Mesendoderm (in vitro differentiated cells): ENCODE measurements around the gene ST3GAL4.

Experiments
- DNase-seq: peaks from one replicate; pipeline ENCODE4 v3.0.0; 2013
- H2AK5ac ChIP-seq: 2 replicates; pipeline ENCODE4 v1.6.1; 2013; ENCODE audit warnings: low read length, inconsistent platforms
- H2BK120ac ChIP-seq: 2 replicates; pipeline ENCODE4 v1.6.1; 2013; ENCODE audit warnings: low read depth, mild to moderate bottlenecking, low read length, moderate library complexity, mixed read lengths
- H2BK15ac ChIP-seq: replicated peaks from 2 replicates; pipeline ENCODE4 v1.6.1; 2013; ENCODE audit warnings: low read depth, mild to moderate bottlenecking, moderate library complexity
- H2BK5ac ChIP-seq: 2 replicates; pipeline ENCODE4 v1.6.1; 2013; ENCODE audit warnings: low read length, inconsistent platforms
- H3K18ac ChIP-seq: 2 replicates; pipeline ENCODE4 v1.6.1; 2013; ENCODE audit warnings: mild to moderate bottlenecking, low read length, mixed read lengths
- H3K23ac ChIP-seq: one replicate; pipeline ENCODE4 v1.6.1; 2013; ENCODE audit warnings: low read length
- H3K27ac ChIP-seq: 2 replicates; pipeline ENCODE4 v1.5.1; 2013; ENCODE audit warnings: low read depth, mild to moderate bottlenecking, inconsistent platforms, low read length, moderate library complexity
- H3K27me3 ChIP-seq: 2 replicates; pipeline ENCODE4 v1.6.1; 2013; ENCODE audit warnings: low read length, control low read depth, mild to moderate bottlenecking, inconsistent platforms; ENCODE audit not compliant: insufficient read depth, poor library complexity
- H3K36me3 ChIP-seq: 2 replicates; pipeline ENCODE4 v1.6.1; 2013; ENCODE audit warnings: low read length, inconsistent platforms; ENCODE audit not compliant: control insufficient read depth, insufficient read depth
- H3K4ac ChIP-seq: one replicate; pipeline ENCODE4 v1.6.1; 2013; ENCODE audit warnings: low read depth, mild to moderate bottlenecking, low read length, moderate library complexity
- H3K4me1 ChIP-seq: 2 replicates; pipeline ENCODE4 v1.6.1; 2013; ENCODE audit warnings: low read depth, low read length, inconsistent platforms; ENCODE audit not compliant: control insufficient read depth
- H3K4me2 ChIP-seq: 2 replicates; pipeline ENCODE4 v1.6.1; 2013; ENCODE audit warnings: low read length
- H3K4me3 ChIP-seq: 2 replicates; pipeline ENCODE4 v1.5.1; 2013; ENCODE audit warnings: mild to moderate bottlenecking, low read length
- H3K56ac ChIP-seq: one replicate; pipeline ENCODE4 v1.6.1; 2013; ENCODE audit warnings: low read length
- H3K79me1 ChIP-seq: 2 replicates; pipeline ENCODE4 v1.6.1; 2013; ENCODE audit warnings: low read length, inconsistent platforms
- H3K79me2 ChIP-seq: 2 replicates; pipeline ENCODE4 v1.6.1; 2013; ENCODE audit warnings: mild to moderate bottlenecking, low read length; ENCODE audit not compliant: control insufficient read depth, insufficient read depth
- H3K9ac ChIP-seq: 2 replicates; pipeline ENCODE4 v1.6.1; 2013; ENCODE audit warnings: low read length, inconsistent platforms
- H4K5ac ChIP-seq: one replicate; pipeline ENCODE4 v1.6.1; 2013; ENCODE audit warnings: low read length
- H4K8ac ChIP-seq: one replicate; pipeline ENCODE4 v1.6.1; 2013; ENCODE audit warnings: low read depth, mild to moderate bottlenecking, control low read depth, low read length, moderate library complexity
- WGBS: extraction: QIAGEN DNeasy Blood & Tissue Kit; methylation state at CpG from one replicate; pipeline ENCODE4 v1.1.7; 2013; ENCODE audit warnings: low lambda C conversion rate, missing lambda C conversion rate; ENCODE audit not compliant: insufficient coverage; ENCODE audit errors: extremely low coverage; 5-methylcytosine and 5-hydroxymethylcytosine counted together

ST3GAL4 gene

DNA sequence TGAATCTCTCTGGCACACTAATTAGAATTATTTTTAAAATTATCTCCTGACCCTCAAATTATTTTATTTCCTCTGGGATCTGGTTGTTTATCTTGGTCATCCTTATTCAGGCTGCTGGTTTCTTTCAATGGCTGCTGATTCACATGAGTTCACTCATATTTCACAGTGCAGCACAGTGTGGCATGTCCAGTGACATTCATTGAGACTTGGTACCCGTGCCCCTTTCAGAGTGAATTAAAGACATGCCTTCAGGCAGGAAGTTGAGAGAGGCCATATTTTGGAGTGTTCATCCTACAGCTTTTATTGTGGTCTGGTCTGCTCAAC is 38.1 kb upstream of the ST3GAL4 start:
- H4K5ac ChIP-seq = no peak overlapping the region
- no peaks in the 10 kb centered on the region for H3K79me2 ChIP-seq
- H3K4me2 ChIP-seq = no peak overlapping the region
- no peaks in the 10 kb centered on the region for H3K4me1 ChIP-seq
- H2AK5ac ChIP-seq = no peak overlapping the region
- H3K23ac ChIP-seq = no peak overlapping the region
- no peaks in the 10 kb centered on the region for H3K79me1 ChIP-seq
- H3K56ac ChIP-seq = no peak overlapping the region
- no peak overlapping the region for H3K4me3 ChIP-seq
- no peak overlapping the region for H2BK15ac ChIP-seq
- H3K27me3 ChIP-seq = no peaks in the 10 kb centered on the region
- no peak overlapping the region for H3K18ac ChIP-seq
- no peak overlapping the region for H4K8ac ChIP-seq
- H2BK5ac ChIP-seq = no peak overlapping the region
- no peak overlapping the region for H3K27ac ChIP-seq
- no peak overlapping the region for H3K4ac ChIP-seq
- no peak overlapping the region for H3K9ac ChIP-seq
- no peaks in the 10 kb centered on the region for H3K36me3 ChIP-seq
- H2BK120ac ChIP-seq = no peak overlapping the region
- DNase-seq = no peak
- no CpG with 5 or more reads among the region's 1 CpG for WGBS

DNA sequence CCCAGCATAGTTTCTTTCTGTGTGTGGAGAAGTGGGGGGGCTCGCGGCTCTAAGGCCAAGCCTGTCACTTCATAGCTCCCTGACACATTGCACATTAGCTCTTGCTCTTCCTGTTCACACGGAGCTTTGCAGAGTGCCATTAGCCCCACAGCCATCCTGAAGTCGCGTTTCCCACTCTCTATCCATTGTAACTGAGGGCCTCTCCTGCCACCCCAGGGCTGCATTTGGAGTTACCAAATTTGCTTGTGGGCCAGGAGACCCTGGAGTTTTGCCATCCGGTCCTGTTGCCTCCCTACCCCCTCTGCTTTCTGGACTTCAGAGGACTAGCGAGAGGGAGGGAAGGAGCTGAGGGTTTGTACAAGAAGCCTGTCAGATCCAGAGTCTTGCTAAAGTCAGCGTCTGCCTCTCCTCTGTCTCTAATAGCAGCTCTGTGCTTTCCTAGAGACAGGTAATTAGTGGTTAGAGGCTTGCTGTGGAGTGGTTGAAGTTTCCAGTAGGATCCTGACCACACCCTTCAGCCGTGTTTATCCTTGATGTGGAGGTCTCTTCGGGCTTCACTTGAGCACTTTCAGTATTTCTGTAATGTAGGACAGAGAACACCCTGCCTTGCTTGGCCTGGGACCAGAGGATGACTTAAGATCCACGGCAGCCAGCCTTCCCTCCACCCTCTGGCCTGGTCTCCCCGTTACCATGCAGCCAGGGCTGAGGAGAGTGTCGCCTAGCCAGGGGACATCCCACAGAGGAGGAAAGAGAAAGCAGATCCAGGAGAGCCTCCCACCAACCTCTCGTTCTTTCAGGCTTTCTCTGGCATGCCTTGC is 37.5 kb upstream of the ST3GAL4 start:
- H2AK5ac ChIP-seq = no peak overlapping the region
- no peak overlapping the region for H3K27ac ChIP-seq
- no peaks in the 10 kb centered on the region for H3K79me2 ChIP-seq
- H4K8ac ChIP-seq = no peak overlapping the region
- no peak overlapping the region for H2BK120ac ChIP-seq
- H3K4me2 ChIP-seq = no peak overlapping the region
- H2BK5ac ChIP-seq = no peak overlapping the region
- H3K9ac ChIP-seq = no peak overlapping the region
- H2BK15ac ChIP-seq = no peak overlapping the region
- no peak overlapping the region for H3K4ac ChIP-seq
- H3K4me1 ChIP-seq = no peaks in the 10 kb centered on the region
- H3K18ac ChIP-seq = no peak overlapping the region
- no peak overlapping the region for H3K4me3 ChIP-seq
- H3K79me1 ChIP-seq = no peaks in the 10 kb centered on the region
- no peaks in the 10 kb centered on the region for H3K36me3 ChIP-seq
- WGBS = no CpG with 5 or more reads among the region's 14 CpGs
- no peak overlapping the region for H4K5ac ChIP-seq
- no peak overlapping the region for H3K23ac ChIP-seq
- DNase-seq = no peak
- H3K56ac ChIP-seq = no peak overlapping the region
- H3K27me3 ChIP-seq = no peaks in the 10 kb centered on the region

DNA sequence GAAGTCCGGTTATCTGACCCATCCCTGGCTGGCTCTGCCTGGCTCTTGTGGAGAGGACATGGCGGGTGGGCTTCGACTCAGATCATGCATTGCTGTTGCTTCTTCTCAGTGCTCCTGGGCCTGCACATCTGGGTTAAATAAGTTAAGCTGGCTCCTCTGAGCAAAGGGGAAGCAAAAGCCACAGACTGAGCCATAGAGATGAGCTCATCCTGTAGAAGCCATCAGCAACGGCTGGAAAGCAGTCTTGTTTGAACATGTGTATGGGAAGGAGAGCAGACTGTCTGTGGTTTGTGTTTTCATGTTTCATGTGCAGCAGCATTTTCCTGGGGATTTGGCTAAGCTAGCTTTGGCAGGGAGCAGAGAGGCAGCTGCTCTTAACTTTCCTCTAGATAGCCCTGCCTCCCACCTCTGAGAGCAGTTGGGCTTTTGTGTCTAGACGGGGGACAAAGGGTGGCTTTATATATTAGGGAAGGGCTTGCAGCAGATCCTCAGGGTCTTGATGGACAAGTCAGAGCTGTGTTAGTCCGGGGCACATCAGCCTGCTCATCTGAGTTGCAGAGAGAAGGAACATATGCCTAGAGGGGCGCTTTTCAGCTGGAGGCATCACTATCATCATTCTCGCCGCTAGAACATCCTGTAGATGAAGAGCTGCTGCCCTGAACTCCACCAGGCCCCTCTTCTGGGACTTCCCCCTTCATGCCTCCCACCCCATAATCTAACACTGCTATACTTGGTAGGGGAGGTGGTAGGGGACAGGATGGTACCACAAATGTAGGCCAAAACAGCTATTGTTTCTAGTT is 36.7 kb upstream of the ST3GAL4 start:
- WGBS = no CpG with 5 or more reads among the region's 9 CpGs
- Histone ChIP-seq H4K5ac (no peak overlapping the region), H3K56ac (no peak overlapping the region), H3K9ac (no peak overlapping the region), H3K79me2 (no peaks in the 10 kb centered on the region), H3K4me1 (no peaks in the 10 kb centered on the region), H3K4me2 (no peak overlapping the region), H3K4ac (no peak overlapping the region), H2BK15ac (no peak overlapping the region), H3K27me3 (no peaks in the 10 kb centered on the region), H3K18ac (no peak overlapping the region), H2BK5ac (no peak overlapping the region), H3K36me3 (no peaks in the 10 kb centered on the region), H3K23ac (no peak overlapping the region), H3K27ac (no peak overlapping the region), H3K4me3 (no peak overlapping the region), H2AK5ac (no peak overlapping the region), H4K8ac (no peak overlapping the region), H2BK120ac (no peak overlapping the region), H3K79me1 (no peaks in the 10 kb centered on the region)
- DNase-seq = no peak

DNA sequence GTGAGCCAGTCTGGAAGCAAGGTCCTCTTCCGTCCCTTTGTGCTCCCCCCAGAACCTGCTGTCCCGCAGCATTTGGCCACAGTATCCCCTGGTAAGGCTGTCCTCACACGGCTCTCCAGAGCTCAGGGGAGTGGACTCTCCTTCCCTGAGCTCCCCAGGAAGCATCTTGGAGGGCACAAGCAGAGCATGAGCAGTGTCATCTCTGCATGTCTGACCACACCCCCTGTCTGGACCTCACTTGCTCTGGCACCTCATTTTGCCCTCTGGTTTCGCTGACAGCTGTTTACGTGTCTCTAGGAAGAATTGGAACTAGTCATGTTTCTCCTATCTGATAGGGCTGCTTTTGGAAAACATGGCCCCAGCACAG is 36.1 kb upstream of the ST3GAL4 start:
- no peak overlapping the region for H2AK5ac ChIP-seq
- H2BK5ac ChIP-seq = no peak overlapping the region
- H4K5ac ChIP-seq = no peak overlapping the region
- H3K36me3 ChIP-seq = no peaks in the 10 kb centered on the region
- H3K4me3 ChIP-seq = no peak overlapping the region
- no peaks in the 10 kb centered on the region for H3K4me1 ChIP-seq
- H3K79me1 ChIP-seq = no peaks in the 10 kb centered on the region
- H4K8ac ChIP-seq = no peak overlapping the region
- no peak overlapping the region for H3K4ac ChIP-seq
- H3K9ac ChIP-seq = no peak overlapping the region
- no peak overlapping the region for H3K4me2 ChIP-seq
- H3K27ac ChIP-seq = no peak overlapping the region
- H3K18ac ChIP-seq = no peak overlapping the region
- DNase-seq = no peak
- H2BK15ac ChIP-seq = no peak overlapping the region
- no peak overlapping the region for H3K56ac ChIP-seq
- WGBS = no CpG with 5 or more reads among the region's 5 CpGs
- no peak overlapping the region for H2BK120ac ChIP-seq
- no peaks in the 10 kb centered on the region for H3K79me2 ChIP-seq
- H3K23ac ChIP-seq = no peak overlapping the region
- no peaks in the 10 kb centered on the region for H3K27me3 ChIP-seq

DNA sequence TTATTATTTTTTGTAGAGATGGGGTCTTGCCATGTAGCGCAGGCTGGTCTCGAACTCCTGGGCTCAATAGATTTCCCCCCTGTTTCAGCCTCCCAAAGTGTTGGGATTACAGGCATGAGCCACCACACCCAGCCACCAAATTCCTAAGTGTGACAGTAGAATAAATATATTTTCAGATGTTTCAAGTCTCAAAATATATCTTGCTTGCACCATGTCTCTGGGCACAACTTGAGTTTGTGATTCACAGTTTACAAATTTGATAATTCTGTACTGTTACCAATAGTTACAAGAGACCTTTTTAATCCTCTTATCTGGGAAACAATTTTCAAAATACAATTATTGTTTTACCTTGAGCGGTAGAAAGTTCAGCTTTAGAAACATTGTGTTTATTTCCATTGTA is 32.5 kb upstream of the ST3GAL4 start:
- Histone ChIP-seq H3K23ac (no peak overlapping the region), H2AK5ac (no peak overlapping the region), H3K18ac (no peak overlapping the region), H3K79me1 (no peaks in the 10 kb centered on the region), H3K4me1 (no peaks in the 10 kb centered on the region), H2BK15ac (no peak overlapping the region), H3K27me3 (no peaks in the 10 kb centered on the region), H3K4me2 (no peak overlapping the region), H2BK120ac (no peak overlapping the region), H2BK5ac (no peak overlapping the region), H3K79me2 (no peaks in the 10 kb centered on the region), H3K56ac (no peak overlapping the region), H3K27ac (no peak overlapping the region), H4K8ac (no peak overlapping the region), H4K5ac (no peak overlapping the region), H3K36me3 (no peaks in the 10 kb centered on the region), H3K4ac (no peak overlapping the region), H3K9ac (no peak overlapping the region), H3K4me3 (no peak overlapping the region)
- no peak for DNase-seq
- no CpG with 5 or more reads among the region's 3 CpGs for WGBS
